SK-MEL-5 (cell line): ENCODE results near the gene FBXO27. TPM values are rescaled to one million over a fixed set of nuclear protein-coding genes. Genes with fewer than 3 reads are reported as not detected.
"Not testable (repeated sequence)": the region's sequence is repeated elsewhere in the genome, so short reads cannot be mapped to it uniquely, and the experiment has no call there.

Source experiments
- DNase-seq: peaks from one replicate; pipeline ENCODE4 v3.0.0-alpha.2; 2016; ENCODE audit warnings: low read depth, low spot score
- in situ Hi-C: cut with HindIII; loops from 2 replicates; pipeline ENCODE4 v1.10.0; 2016; ENCODE audit warnings: low sequenced_read_pairs, high pct_unique_total_duplicates, low pct_unique_long_range_greater_than_20kb
- total RNA-seq: library from RNA; depleted of rRNA; stranded (reverse); fragments of >200 nt; shearing (Covaris generic); gene quantifications from 2 replicates; pipeline ENCODE4 v1.2.3, GENCODE V29; 2014

The FBXO27 gene
- total RNA-seq, 1 experiment from 2014 or later = 1.0 TPM

DNA sequence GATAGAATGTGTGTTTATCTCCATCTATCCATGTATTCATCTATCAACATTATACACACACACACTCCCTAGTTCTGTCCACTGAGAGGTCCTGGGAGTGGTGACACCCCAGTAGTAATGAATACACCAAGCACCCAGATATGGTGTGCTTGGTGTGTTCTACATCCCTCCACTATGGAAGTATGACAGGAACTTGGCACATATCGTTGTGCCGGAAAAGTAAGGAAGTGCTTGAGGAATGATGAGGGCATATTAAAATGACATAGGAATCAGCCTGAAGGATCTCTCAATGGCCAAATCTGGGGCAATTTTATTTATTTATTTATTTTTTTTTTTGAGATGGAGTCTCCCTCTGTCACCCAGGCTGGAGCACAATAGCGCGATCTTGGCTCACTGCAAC is 28.6 kb downstream of the FBXO27 start:
- in situ Hi-C loops = no loop called here
- DNase-seq = no peak

GRCh38 chr19:39003188-39003587 is 29.2 kb downstream of the FBXO27 start:
- in situ Hi-C loops = no loop called here

GRCh38 chr19:39001041-39001440 is 31.3 kb downstream of the FBXO27 start:
- no peak for DNase-seq
- in situ Hi-C loops = no loop called here

More at GRCh38 chr19:39003188-39003587, 29.2 kb downstream of the FBXO27 start:
- DNase-seq = no peak

DNA sequence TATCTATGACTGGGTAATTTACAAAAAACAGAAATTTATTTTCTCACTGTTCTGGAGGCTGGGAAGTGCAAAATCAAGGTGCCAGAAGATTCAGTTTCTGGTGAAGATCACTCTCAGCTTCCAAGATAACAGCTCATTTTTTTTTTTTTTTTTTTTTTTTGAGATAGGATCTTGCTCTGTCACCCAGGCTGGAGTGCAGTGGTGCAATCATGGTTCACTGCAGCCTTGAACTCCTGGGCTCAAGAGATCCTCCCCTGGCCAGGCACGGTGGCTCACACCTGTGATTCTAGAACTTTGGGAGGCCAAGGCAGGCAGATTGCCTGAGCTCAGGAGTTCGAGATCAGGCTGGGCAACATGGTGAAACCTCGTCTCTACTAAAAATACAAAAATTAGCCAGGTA is 34.8 kb downstream of the FBXO27 start:
- in situ Hi-C loops, DNase-seq: not testable (repeated sequence)

- in situ Hi-C loops = no loop called here
- DNase-seq = peak; percentile 20
Observed at GRCh38 chr19:38993271-38993670, 39.1 kb downstream of the FBXO27 start.

GRCh38 chr19:38990949-38991697 is 41.2 kb downstream of the FBXO27 start:
- DNase-seq = no peak
- in situ Hi-C loops = no loop called here

DNA sequence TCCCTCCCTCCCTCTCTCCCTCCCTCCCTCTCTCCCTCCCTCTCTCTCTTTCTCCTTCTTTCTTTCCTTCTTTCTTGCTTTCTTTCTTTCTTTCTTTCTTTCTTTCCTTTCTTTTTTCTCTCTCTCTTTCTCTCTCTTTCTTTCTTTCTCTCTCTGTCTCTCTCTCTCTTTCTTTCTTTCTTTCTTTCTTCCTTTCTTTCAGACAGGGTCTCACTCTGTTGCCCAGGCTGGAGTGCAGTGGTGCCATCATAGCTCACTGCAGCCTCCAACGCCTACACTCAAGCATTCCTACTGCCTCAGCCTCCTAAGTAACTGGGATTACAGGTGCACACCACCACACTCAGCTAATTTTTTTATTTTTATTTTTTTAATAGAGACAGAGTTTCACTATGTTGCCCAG is 42.7 kb downstream of the FBXO27 start:
- in situ Hi-C loops, DNase-seq: not testable (repeated sequence)

- DNase-seq = no peak
- in situ Hi-C loops = no loop called here
Observed at GRCh38 chr19:38989066-38989605, 43.2 kb downstream of the FBXO27 start.

- DNase-seq, in situ Hi-C loops: not testable (repeated sequence)
Observed at GRCh38 chr19:38988627-38989026, 43.7 kb downstream of the FBXO27 start.

DNA sequence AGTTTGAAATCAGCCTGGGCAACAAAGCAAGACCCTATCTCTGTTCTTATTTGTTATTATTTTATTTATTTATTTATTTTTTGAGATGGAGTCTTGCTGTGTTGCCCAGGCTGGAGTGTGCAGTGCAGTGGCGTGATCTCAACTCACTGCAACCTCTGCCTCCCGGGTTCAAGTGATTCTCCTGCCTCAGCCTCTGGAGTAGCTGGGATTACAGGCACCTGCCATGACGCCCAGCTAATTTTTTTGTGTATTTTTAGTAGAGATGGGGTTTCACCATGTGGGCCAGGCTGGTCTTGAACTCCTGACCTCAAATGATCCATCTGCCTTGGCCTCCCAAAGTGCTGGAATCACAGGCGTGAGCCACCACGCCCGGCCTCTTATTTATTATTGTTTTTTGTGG is 44.6 kb downstream of the FBXO27 start:
- in situ Hi-C loops, DNase-seq: not testable (repeated sequence)

GRCh38 chr19:38985262-38985661 is 47.1 kb downstream of the FBXO27 start:
- in situ Hi-C loops = no loop called here
- no peak for DNase-seq

- DNase-seq = no peak
- in situ Hi-C loops = no loop called here
Observed at GRCh38 chr19:38980583-38981374, 51.6 kb downstream of the FBXO27 start.

DNA sequence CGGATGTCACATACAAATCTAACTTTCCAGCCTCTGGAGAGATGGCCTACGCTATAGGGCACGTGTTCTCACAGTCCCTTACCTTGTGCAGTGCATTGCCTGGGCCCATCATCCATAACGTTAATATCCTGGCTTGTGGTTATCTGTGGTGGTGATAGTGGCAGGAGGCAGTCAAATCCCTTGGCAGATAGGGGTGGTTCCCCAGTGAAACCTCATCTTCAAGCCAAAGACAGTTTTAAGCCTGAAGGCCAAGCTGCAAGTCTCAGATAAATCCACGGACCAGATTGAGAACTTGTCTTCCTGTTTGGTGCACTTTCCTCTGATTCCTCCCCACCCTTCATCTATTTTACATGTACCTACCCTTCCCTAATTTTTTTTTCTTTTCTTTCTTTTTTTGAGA is 52.5 kb downstream of the FBXO27 start:
- no peak for DNase-seq
- in situ Hi-C loops = no loop called here

DNA sequence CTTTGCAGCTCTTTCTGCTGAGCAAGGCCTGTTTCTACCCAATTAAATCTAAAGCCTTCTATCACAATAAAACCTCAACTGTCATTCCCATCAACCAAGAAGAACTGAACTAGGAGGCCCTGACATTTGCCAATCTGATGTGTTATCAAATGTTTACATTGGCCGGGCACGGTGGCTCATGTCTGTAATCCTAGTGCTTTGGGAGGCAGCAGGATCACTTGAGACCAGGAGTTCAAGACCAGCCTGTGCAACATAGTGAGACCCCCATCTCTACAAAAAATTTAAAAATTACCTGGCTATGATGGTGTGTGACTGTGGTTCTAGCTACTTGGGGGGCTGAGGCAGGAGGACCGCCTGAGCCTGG is 54.0 kb downstream of the FBXO27 start:
- in situ Hi-C loops = no loop called here
- DNase-seq = no peak

DNA sequence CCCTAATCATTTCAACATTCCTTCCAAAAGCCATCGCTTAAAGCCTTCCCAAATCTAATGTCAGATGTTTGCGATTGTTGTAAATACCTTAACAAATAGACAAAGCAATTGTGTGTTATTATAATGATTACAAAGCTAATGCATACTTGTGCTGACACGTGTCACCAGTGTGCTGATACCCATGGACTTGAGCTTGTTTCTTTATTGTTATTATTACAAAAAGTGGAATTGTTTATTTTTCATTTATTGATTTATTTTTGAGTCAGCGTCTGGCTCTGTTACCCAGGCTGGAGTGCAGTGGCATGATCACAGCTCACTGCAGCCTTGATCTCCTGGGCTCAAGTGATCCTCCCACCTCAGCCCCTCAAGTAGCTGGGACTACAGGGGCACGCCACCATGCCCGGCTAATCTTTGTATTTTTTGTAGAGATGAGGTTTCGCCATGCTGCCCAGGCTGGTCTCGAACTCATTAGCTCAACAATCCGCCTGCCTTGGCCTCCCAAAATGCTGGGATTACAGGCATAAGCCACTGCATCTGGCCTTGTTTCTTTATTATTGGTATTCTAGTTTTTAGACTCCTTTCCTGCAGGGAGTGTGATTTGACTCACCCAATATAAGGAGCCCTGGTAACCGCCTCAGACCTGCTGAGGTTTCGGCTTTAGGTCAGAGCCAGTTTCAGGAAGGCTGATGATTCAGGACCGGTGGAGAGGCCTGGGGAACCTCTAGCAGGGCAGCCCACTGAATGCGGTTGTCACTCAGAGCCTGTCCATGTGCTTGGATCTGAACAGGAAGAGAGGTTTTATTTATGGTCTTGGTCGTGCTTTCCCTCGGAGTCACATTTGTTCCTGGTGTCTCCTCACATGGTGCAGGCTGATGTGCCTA is 54.7 kb downstream of the FBXO27 start:
- in situ Hi-C loops = no loop called here
- DNase-seq = peak; percentile 15

- in situ Hi-C loops = no loop called here
Observed at GRCh38 chr19:38975861-38976271, 56.5 kb downstream of the FBXO27 start.

DNA sequence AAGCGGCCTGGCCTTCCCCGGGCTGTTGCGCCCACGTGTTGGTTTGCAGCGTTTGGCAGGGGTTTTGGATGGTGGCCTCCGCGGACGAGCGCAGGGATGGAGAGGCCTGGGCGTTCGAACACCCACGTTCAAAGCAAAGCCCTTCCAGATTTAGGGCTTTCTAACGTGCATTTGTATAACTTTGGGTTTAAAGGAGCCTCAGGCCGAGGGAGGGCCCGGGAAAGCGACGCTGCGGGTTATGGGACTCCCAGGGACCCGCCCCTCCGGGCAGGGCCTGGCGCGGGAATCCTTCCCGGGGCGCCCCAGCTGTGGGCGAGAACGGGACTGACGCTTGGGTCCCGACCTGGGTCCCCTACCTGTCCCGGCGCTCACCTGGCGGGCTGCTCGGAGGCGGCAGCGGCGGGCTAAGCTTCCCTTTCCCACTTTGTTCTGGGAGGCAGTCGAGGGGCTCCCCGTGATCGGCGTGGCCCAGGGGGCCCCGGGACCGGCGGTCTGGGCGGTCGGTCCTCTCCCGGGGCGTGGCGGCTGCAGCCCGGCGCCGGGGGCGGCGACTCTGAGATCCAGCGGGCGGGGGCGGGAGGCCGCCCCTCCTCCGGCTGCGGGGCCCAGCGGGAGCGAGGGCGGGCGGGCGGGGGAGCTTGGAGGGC is 57.0 kb downstream of the FBXO27 start, which contains the start of gene FBXO17:
Gene FBXO17 (minus strand): TSS at position 529 of the 647 bp plus-strand sequence. CDS start 25,423 bp downstream, outside the sequence.
- in situ Hi-C loops = no loop called here
- DNase-seq = peak; percentile 52

More at GRCh38 chr19:38975861-38976271, 56.5 kb downstream of the FBXO27 start:
- peak; percentile 51 for DNase-seq
